Measurements from ENCODE around the gene ADAMTSL2. TPM values are rescaled to one million over a fixed set of nuclear protein-coding genes. Genes with fewer than 3 reads are reported as not detected.

ADAMTSL2 gene
- total RNA-seq, 2 donors from 2014 or later: 0.18 to 0.93 TPM

DNA sequence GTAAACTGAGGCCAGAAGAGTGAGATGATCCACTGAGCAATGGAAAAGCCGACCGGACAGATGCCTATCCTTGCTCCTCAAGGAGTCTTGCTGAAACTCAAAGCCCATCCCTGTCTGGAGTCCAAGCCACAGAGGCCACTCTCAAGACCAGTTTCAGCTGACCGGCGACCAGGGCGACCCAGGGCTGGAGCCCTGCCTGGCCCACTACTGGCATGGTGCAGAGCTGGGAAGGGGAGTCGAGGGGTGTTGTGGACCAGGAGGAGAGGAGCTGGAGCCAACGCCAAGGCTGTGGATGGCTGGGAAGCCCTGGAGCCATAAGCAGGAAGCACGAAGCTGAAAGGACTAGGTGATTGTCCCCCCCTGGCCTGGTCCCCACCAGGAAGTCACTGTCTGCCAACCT, 52.5 kb downstream of the ADAMTSL2 start:
- 95% methylated on average over 7 to 8 of the region's 8 CpGs for WGBS, 2 experiments (ENCODE audit: insufficient coverage in 1 of 2, insufficient read length in 1 of 2)
- TF ChIP-seq, protein P1, sequence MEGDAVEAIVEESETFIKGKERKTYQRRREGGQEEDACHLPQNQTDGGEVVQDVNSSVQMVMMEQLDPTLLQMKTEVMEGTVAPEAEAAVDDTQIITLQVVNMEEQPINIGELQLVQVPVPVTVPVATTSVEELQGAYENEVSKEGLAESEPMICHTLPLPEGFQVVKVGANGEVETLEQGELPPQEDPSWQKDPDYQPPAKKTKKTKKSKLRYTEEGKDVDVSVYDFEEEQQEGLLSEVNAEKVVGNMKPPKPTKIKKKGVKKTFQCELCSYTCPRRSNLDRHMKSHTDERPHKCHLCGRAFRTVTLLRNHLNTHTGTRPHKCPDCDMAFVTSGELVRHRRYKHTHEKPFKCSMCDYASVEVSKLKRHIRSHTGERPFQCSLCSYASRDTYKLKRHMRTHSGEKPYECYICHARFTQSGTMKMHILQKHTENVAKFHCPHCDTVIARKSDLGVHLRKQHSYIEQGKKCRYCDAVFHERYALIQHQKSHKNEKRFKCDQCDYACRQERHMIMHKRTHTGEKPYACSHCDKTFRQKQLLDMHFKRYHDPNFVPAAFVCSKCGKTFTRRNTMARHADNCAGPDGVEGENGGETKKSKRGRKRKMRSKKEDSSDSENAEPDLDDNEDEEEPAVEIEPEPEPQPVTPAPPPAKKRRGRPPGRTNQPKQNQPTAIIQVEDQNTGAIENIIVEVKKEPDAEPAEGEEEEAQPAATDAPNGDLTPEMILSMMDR (conservative IDR thresholded peaks at IDR 0.05): no peak

DNA sequence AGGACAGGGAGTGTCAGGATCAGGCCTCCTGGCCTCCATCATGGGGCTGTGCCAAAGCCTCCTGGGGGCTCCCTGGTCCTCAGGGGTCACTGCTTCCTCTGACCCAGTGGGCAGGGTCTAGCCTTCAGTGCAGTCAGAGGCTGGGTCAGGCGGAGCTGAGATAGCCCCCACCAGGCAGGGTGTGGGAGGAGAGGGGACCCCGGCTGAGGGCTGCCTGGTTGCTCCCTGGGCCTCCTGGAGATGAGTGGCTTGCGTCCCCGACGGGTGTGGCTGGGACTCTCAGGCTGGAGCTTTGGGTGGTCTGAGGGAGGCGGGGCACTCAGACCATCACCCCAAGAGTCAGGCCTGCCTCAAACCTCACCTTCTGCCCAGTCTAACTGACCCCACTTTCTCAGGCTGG, 53.0 kb downstream of the ADAMTSL2 start:
- Histone ChIP-seq H3K27ac (ENCODE audit: low read depth, low read length) (no peak overlapping the region), H3K4me3 (ENCODE audit: low read length) (no peak overlapping the region), H3K9ac (ENCODE audit: extremely low read depth, low read length, poor library complexity, severe bottlenecking) (no peak overlapping the region), H3K4me1 (ENCODE audit: control insufficient read depth, insufficient read depth, low read length) (peaks cover 4% of the 10 kb centered on the region), H3K9me3 (ENCODE audit: control insufficient read depth, low read length) (no peaks in the 10 kb centered on the region), H3K27me3 (ENCODE audit: control insufficient read depth, insufficient read depth, low read length, poor library complexity, severe bottlenecking) (no peaks in the 10 kb centered on the region), H3K36me3 (ENCODE audit: control insufficient read depth, insufficient read depth, low read length) (no peaks in the 10 kb centered on the region)
- 87% methylated on average over 3 to 6 of the region's 6 CpGs for WGBS, 2 experiments (ENCODE audit: insufficient coverage in 1 of 2, insufficient read length in 1 of 2)
- no peaks in the 10 kb centered on the region for H3K27me3 Mint-ChIP-seq (ENCODE audit: insufficient read depth)
- H3K4me1 Mint-ChIP-seq: peaks cover 22% of the 10 kb centered on the region
- no peak overlapping the region for H3K4me3 Mint-ChIP-seq
- no peaks in the 10 kb centered on the region for H3K36me3 Mint-ChIP-seq (ENCODE audit: low read depth)
- TF ChIP-seq, protein P1 (conservative IDR thresholded peaks at IDR 0.05): no peak
- H3K9me3 Mint-ChIP-seq: peaks cover 2% of the 10 kb centered on the region
- H3K27ac Mint-ChIP-seq: no peak overlapping the region
- no peak for DNase-seq

More for the DNA sequence above, 52.5 kb downstream of the ADAMTSL2 start:
- no peak overlapping the region for H3K4me3 ChIP-seq (ENCODE audit: low read length)
- no peaks in the 10 kb centered on the region for H3K36me3 ChIP-seq (ENCODE audit: control insufficient read depth, insufficient read depth, low read length)
- Mint-ChIP-seq H3K4me3 (no peak overlapping the region), H3K36me3 (ENCODE audit: low read depth) (no peaks in the 10 kb centered on the region), H3K27me3 (ENCODE audit: insufficient read depth) (no peaks in the 10 kb centered on the region), H3K27ac (no peak overlapping the region), H3K9me3 (peaks cover 2% of the 10 kb centered on the region), H3K4me1 (peaks cover 24% of the 10 kb centered on the region)
- H3K27ac ChIP-seq (ENCODE audit: low read depth, low read length): no peak overlapping the region
- no peak overlapping the region for H3K9ac ChIP-seq (ENCODE audit: extremely low read depth, low read length, poor library complexity, severe bottlenecking)
- no peaks in the 10 kb centered on the region for H3K27me3 ChIP-seq (ENCODE audit: control insufficient read depth, insufficient read depth, low read length, poor library complexity, severe bottlenecking)
- H3K9me3 ChIP-seq (ENCODE audit: control insufficient read depth, low read length): no peaks in the 10 kb centered on the region
- DNase-seq: no peak
- peaks cover 4% of the 10 kb centered on the region for H3K4me1 ChIP-seq (ENCODE audit: control insufficient read depth, insufficient read depth, low read length)

DNA sequence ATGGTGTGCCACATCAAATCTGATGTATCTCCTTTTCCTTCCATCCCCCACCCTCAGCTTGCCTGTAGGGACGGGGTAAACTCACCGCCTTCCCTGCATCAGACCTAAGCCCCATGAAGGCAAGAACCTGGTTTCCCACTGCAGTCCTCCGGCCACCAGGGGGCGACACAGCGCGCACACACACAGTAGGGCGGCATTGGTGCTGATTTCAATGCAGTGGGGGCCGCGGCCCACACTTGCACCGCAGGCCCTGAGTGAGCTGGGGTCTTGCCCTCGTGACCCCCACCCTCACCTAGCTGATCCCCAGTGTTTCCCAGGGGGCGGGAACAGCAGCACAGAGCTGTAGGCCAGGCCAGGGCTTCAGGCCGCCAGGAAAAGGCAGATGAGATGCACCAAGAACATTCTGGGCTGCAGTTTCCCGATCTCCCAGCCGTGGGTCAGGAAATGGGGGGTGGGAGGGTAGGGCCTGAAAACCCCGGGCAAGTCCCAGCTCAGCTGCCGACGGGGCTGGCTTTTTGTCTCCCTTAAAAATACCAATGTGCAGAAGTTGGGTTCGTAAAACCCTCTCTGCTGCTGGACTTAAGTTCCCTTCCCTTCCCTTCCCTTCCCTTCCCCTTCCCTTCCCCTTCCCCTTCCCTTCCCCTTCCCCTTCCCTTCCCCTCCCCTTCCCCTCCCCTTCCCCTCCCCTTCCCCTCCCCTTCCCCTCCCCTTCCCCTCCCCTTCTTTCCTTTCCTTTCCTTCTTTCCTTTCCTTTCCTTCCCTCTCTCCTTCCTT, 55.1 kb downstream of the ADAMTSL2 start:
- H3K27ac Mint-ChIP-seq: no peak overlapping the region
- H3K9me3 ChIP-seq (ENCODE audit: control insufficient read depth, low read length): no peaks in the 10 kb centered on the region
- no peak overlapping the region for H3K27ac ChIP-seq (ENCODE audit: low read depth, low read length)
- TF ChIP-seq, protein P1 (conservative IDR thresholded peaks at IDR 0.05): peak; percentile 87
- no peaks in the 10 kb centered on the region for H3K36me3 ChIP-seq (ENCODE audit: control insufficient read depth, insufficient read depth, low read length)
- WGBS, 2 experiments (ENCODE audit: insufficient coverage in 1 of 2, insufficient read length in 1 of 2): 60 to 72% methylated on average over 8 to 18 of the region's 19 CpGs
- peaks cover 2% of the 10 kb centered on the region for H3K9me3 Mint-ChIP-seq
- H3K4me1 ChIP-seq (ENCODE audit: control insufficient read depth, insufficient read depth, low read length): peaks cover 4% of the 10 kb centered on the region
- no peak overlapping the region for H3K4me3 Mint-ChIP-seq
- H3K9ac ChIP-seq (ENCODE audit: extremely low read depth, low read length, poor library complexity, severe bottlenecking): no peak overlapping the region
- H3K27me3 ChIP-seq (ENCODE audit: control insufficient read depth, insufficient read depth, low read length, poor library complexity, severe bottlenecking): no peaks in the 10 kb centered on the region
- peak; percentile 93 for DNase-seq
- no peak overlapping the region for H3K4me3 ChIP-seq (ENCODE audit: low read length)
- no peaks in the 10 kb centered on the region for H3K36me3 Mint-ChIP-seq (ENCODE audit: low read depth)
- peaks cover 14% of the 10 kb centered on the region for H3K4me1 Mint-ChIP-seq
- peaks cover 4% of the 10 kb centered on the region for H3K27me3 Mint-ChIP-seq (ENCODE audit: insufficient read depth)

Measured in endodermal cell (in vitro differentiated cells).